Measurements from ENCODE around the gene OR1E2.
"Not testable (repeated sequence)": the region's sequence is repeated elsewhere in the genome, so short reads cannot be mapped to it uniquely, and the experiment has no call there.

Gene OR1E2

DNA sequence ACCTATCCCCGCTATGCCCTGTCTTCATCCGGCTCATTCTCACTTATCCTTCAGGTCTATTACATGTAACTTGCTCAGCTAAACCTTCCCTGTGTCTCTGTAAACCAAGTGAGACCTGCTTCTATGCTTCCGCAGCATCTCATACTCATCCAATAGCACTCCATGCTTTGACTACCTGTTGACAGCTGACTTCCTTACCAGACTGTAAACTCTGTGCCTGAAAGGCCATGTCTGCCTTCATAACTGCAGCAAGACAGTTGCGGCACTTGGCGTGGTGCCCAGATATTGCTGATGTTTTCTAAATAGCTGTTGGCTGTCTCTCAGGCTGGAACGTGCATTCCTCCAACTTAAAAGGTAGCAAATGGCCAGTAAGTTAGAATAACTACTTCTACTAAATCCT, 33.6 kb downstream of the OR1E2 start:
- Histone ChIP-seq H3K4me1 (ENCODE audit: control insufficient read depth, insufficient read depth, low read length, unreplicated experiment) (no peaks in the 10 kb centered on the region), H3K4me3 (ENCODE audit: low read depth, low read length) (no peak overlapping the region), H3K36me3 (ENCODE audit: insufficient read depth, low read length) (no peaks in the 10 kb centered on the region), H3K27ac (ENCODE audit: low read depth, low read length) (no peak overlapping the region), H2AFZ (ENCODE audit: low read length, unreplicated experiment) (no peak overlapping the region), H3K27me3 (ENCODE audit: insufficient read depth, low read length) (peaks cover 13% of the 10 kb centered on the region), H3K79me2 (ENCODE audit: control insufficient read depth, insufficient read depth, low read length, unreplicated experiment) (no peaks in the 10 kb centered on the region)

- Histone ChIP-seq H3K79me2 (ENCODE audit: control insufficient read depth, insufficient read depth, low read length, unreplicated experiment) (no peaks in the 10 kb centered on the region), H2AFZ (ENCODE audit: low read length, unreplicated experiment) (no peak within 1 kb of the TSS), H3K4me3 (ENCODE audit: low read depth, low read length) (no peak within 1 kb of the TSS), H3K27me3 (ENCODE audit: insufficient read depth, low read length) (peaks cover 13% of the 10 kb centered on the region), H3K27ac (ENCODE audit: low read depth, low read length) (no peak within 1 kb of the TSS), H3K36me3 (ENCODE audit: insufficient read depth, low read length) (no peaks in the 10 kb centered on the region), H3K4me1 (ENCODE audit: control insufficient read depth, insufficient read depth, low read length, unreplicated experiment) (no peaks in the 10 kb centered on the region)
These were observed 35.3 kb downstream of the OR1E2 start, which contains the start of gene OR1E1 for GRCh38 chr17:3398310-3398709. OR1E1 (minus strand) TSS chr17:3398410; CDS start chr17:3398410, 0 bp downstream.

- H2AFZ ChIP-seq (ENCODE audit: low read length, unreplicated experiment); H3K36me3 ChIP-seq (ENCODE audit: insufficient read depth, low read length); H3K79me2 ChIP-seq (ENCODE audit: control insufficient read depth, insufficient read depth, low read length, unreplicated experiment); H3K27ac ChIP-seq (ENCODE audit: low read depth, low read length); H3K4me1 ChIP-seq (ENCODE audit: control insufficient read depth, insufficient read depth, low read length, unreplicated experiment); H3K4me3 ChIP-seq (ENCODE audit: low read depth, low read length): not testable (repeated sequence)
- peaks cover 13% of the 10 kb centered on the region for H3K27me3 ChIP-seq (ENCODE audit: insufficient read depth, low read length)
These were observed 35.8 kb downstream of the OR1E2 start for GRCh38 chr17:3397801-3398200.

DNA sequence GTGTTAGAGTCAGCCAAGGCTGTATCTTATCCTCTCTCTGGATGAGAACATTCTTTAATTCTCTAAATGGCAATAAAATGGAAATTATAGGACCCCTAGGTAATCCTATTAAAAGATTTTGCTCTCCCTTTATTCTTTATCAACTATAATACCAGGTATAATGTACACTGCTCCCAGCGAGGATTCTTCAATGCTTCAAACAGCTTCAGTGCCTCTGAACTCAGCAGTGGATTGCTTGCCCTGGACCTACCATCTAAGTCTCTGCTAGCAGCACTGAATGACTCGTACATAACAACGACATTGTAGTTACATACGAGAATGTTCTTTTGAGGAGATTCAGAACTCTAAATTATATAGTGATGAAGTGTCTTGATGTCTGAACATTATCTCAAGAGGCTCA, 43.9 kb downstream of the OR1E2 start:
- Histone ChIP-seq H3K4me1 (ENCODE audit: control insufficient read depth, insufficient read depth, low read length, unreplicated experiment) (no peaks in the 10 kb centered on the region), H3K36me3 (ENCODE audit: insufficient read depth, low read length) (no peaks in the 10 kb centered on the region), H2AFZ (ENCODE audit: low read length, unreplicated experiment) (no peak overlapping the region), H3K27ac (ENCODE audit: low read depth, low read length) (no peak overlapping the region), H3K27me3 (ENCODE audit: insufficient read depth, low read length) (peaks cover 12% of the 10 kb centered on the region), H3K79me2 (ENCODE audit: control insufficient read depth, insufficient read depth, low read length, unreplicated experiment) (no peaks in the 10 kb centered on the region), H3K4me3 (ENCODE audit: low read depth, low read length) (no peak overlapping the region)

- Histone ChIP-seq H3K79me2 (ENCODE audit: control insufficient read depth, insufficient read depth, low read length, unreplicated experiment) (no peaks in the 10 kb centered on the region), H2AFZ (ENCODE audit: low read length, unreplicated experiment) (no peak within 1 kb of the TSS), H3K36me3 (ENCODE audit: insufficient read depth, low read length) (no peaks in the 10 kb centered on the region), H3K4me3 (ENCODE audit: low read depth, low read length) (peak within 1 kb of the TSS; percentile 33; the same call in 1 of the 2 replicates), H3K4me1 (ENCODE audit: control insufficient read depth, insufficient read depth, low read length, unreplicated experiment) (no peaks in the 10 kb centered on the region), H3K27me3 (ENCODE audit: insufficient read depth, low read length) (peaks cover 19% of the 10 kb centered on the region), H3K27ac (ENCODE audit: low read depth, low read length) (no peak within 1 kb of the TSS)
These were observed 47.5 kb downstream of the OR1E2 start, which contains the start of gene OR3A2 for GRCh38 chr17:3385869-3386816. OR3A2 (minus strand) TSS chr17:3386308.
